Lower leg skin (tissue), 4 donors: Measurements from ENCODE around the gene TENM4. TPM values are rescaled to one million over a fixed set of nuclear protein-coding genes. Genes with fewer than 3 reads are reported as not detected.

Experiments
- DNase-seq, 2 donors: peaks; one replicate each; pipeline ENCODE4 v3.0.0-alpha.2; 2019; ENCODE audit warnings: low spot score in 2 of 2
- H3K4me3 ChIP-seq: fragments of 200-600 bp; sonication (generic); 2 replicates; pipeline ENCODE4 v1.5.1; 2017; ENCODE audit warnings: mild to moderate bottlenecking, low read depth; ENCODE audit not compliant: poor library complexity, severe bottlenecking
- POLR2A ChIP-seq, 2 donors: fragments of 450-650 bp; IDR thresholded peaks; one replicate each; pipeline ENCODE4 v1.6.1; 2016 to 2017; ENCODE audit warnings: antibody characterized with exemption in 2 of 2, mild to moderate bottlenecking in 1 of 2, moderate library complexity in 1 of 2
- WGBS, 2 donors: methylation state at CpG; one replicate each; pipeline ENCODE4 v1.1.5; 2018; 5-methylcytosine and 5-hydroxymethylcytosine counted together
- intact Hi-C: fragments of 100-400 bp; cut with DNase I; formaldehyde crosslinking; loops from one replicate; pipeline ENCODE4 v1.15.0; 2023; ENCODE audit warnings: low total_unique reads
- total RNA-seq, 4 donors: library from RNA; depleted of rRNA; stranded (reverse); fragments of >200 nt; gene quantifications; one replicate each; pipeline ENCODE4 v1.1.0, GENCODE V29; 2016
- TF ChIP-seq, protein P1 (sequence below), 3 donors: fragments of 450-650 bp; IDR thresholded peaks; one replicate each; pipeline ENCODE4 v1.5.1; 2016; ENCODE audit warnings: antibody characterized with exemption in 3 of 3, mild to moderate bottlenecking in 3 of 3, moderate library complexity in 2 of 3

TENM4 gene
- total RNA-seq, 4 donors from 2014 or later = 34.4 to 41.1 (median 36.6) TPM

DNA sequence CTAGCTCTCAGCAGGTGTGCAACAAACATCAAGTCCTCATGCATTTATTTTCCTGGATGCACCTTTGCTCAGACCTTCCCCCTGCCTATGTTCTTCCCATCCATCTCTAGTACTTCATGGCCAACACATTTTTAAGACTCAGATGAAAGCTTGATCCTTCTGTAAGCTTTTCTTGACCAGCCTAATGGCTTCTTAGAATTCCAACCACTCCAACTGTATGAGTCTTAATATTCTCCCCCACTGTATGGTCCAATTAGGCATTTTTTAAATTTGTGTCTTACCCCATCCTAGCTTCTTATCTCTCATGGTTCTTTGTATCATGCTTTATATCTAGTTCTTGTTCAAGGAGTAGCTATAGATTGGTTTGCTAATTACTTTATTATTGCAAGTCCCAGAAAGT, 44.8 kb downstream of the TENM4 start:
- DNase-seq = no peak
- H3K4me3 ChIP-seq = no peak overlapping the region
- intact Hi-C loops = no loop called here
- TF ChIP-seq, protein P1, sequence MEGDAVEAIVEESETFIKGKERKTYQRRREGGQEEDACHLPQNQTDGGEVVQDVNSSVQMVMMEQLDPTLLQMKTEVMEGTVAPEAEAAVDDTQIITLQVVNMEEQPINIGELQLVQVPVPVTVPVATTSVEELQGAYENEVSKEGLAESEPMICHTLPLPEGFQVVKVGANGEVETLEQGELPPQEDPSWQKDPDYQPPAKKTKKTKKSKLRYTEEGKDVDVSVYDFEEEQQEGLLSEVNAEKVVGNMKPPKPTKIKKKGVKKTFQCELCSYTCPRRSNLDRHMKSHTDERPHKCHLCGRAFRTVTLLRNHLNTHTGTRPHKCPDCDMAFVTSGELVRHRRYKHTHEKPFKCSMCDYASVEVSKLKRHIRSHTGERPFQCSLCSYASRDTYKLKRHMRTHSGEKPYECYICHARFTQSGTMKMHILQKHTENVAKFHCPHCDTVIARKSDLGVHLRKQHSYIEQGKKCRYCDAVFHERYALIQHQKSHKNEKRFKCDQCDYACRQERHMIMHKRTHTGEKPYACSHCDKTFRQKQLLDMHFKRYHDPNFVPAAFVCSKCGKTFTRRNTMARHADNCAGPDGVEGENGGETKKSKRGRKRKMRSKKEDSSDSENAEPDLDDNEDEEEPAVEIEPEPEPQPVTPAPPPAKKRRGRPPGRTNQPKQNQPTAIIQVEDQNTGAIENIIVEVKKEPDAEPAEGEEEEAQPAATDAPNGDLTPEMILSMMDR (IDR thresholded peaks at IDR 0.05) = no peak
- TF ChIP-seq POLR2A (IDR thresholded peaks at IDR 0.05) = no peak

DNA sequence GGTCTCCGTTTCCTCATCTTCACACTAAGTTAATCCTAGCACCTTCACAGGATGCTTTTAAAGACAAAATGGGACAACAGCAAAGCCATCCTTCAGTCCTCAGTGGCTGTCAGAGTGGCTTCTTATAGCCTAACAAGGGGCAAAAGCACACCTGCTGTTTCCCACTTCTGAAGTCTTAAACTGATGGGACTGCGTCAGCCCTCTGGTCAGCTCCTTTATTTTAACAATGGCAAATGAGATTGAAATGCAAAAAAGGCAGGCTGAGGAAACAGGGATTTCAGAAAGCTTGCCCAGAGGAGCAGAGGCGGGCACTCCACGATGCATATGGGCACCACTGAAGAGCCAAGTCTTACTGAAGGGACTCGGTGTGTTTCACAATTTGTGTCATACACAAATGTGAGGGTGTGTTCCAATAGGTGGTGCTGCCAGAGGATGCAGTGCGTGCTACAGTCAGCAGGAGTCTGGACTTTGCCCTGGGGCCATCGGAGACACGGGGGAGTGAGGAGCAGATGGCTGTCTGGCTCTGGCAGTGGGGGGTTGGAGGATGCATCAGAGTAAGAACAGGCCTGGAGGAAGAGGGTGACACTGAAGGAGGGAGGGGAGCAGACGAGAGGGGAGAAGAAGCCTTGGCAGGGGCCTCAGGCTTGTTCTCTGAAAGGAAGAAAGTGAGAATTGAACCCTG, 47.3 kb downstream of the TENM4 start:
- intact Hi-C loops = no loop called here
- no peak overlapping the region for H3K4me3 ChIP-seq
- TF ChIP-seq, protein P1 (IDR thresholded peaks at IDR 0.05) = no peak
- TF ChIP-seq POLR2A (IDR thresholded peaks at IDR 0.05) = no peak
- WGBS, 2 donors = 53 to 57% methylated on average over 9 of the region's 9 CpGs
- no peak for DNase-seq

DNA sequence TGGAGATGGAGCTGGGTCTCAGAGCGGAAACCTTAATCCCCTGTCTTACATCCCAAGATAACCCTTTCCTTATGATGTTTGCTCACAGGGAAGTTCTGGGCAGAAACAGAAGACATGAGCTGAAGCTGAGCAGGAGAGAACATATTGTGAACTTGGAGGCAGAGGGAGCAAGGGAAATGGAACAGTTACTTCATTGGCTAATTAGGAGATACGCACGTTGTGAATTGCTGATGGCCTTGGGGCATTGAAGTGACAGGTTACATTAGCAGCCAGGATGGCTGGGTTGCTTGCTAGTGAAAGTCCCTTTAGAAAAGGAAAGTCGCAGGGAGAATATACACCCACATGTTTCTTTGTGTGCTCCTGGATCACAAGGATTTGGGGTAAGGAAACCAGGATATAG, 48.7 kb downstream of the TENM4 start:
- 24 to 43% methylated on average over 4 of the region's 4 CpGs for WGBS, 2 donors
- TF ChIP-seq, protein P1 (IDR thresholded peaks at IDR 0.05) = no peak
- no peak for TF ChIP-seq POLR2A (IDR thresholded peaks at IDR 0.05)
- DNase-seq = no peak
- H3K4me3 ChIP-seq = no peak overlapping the region
- intact Hi-C loops = no loop called here

DNA sequence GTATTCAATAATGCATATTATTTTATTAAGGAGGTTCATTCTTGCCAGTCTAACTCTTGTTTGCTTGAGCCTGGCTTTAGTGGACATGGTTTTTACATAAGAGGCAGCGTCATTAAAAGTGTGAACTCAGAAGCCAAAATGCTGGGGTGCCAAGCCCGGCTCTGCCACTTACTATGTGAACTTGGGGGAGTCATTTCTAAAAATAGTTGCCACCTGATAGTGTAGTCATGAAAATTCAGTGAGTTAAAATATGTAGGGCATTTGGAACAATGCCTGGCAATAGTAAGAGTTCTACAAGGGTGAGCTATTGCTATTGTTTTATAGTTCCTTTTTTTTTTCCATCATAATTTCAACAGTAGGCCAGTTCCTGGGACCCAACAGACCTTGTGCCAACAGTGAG, 49.9 kb downstream of the TENM4 start:
- WGBS, 2 donors = 42 to 68% methylated on average over 2 of the region's 2 CpGs
- H3K4me3 ChIP-seq = no peak overlapping the region
- TF ChIP-seq, protein P1 (IDR thresholded peaks at IDR 0.05) = no peak
- no peak for TF ChIP-seq POLR2A (IDR thresholded peaks at IDR 0.05)
- no peak for DNase-seq
- intact Hi-C loops = no loop called here

DNA sequence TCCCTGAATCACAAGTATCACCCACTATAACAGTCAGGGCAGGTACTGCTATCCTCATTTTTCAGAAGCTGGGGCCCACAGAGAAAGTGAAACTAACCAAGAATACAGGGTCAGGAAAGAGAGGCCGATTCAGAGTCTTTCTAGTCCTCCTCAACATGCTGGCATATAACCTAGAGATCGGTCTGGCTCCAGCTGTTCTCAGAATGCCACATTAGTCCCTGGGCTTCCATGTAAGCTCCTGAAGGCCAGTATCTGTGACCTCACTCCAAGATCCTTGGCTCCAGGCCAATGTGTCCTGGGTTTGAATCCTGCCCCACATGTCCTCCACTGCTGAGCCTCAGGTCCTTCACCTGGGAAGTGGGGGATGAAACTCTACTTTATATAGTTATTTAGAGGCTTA, 50.4 kb downstream of the TENM4 start:
- no peak for DNase-seq
- TF ChIP-seq POLR2A (IDR thresholded peaks at IDR 0.05) = no peak
- TF ChIP-seq, protein P1 (IDR thresholded peaks at IDR 0.05) = no peak
- no peak overlapping the region for H3K4me3 ChIP-seq
- intact Hi-C loops = no loop called here
- WGBS, 2 donors = 94 to 97% methylated on average over 2 of the region's 2 CpGs

DNA sequence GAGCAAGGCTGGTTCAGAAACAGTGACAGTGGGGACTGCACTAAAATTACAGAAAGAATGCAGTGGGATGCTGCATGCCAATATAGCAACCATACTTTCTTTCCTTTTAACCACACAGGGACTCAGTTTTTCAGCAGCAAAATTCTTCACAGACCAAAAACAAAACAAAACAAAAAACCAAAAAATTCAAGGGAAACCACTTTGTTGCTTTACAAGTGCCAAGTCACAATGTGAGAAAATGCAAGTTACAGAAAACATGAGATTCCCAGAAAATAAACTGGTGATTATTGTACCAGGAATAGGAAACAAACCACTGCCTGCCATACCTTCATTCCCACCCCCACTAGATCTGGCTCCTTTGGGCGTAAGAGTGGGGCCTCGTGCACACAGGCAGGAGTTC, 52.6 kb downstream of the TENM4 start:
- H3K4me3 ChIP-seq = no peak overlapping the region
- DNase-seq = no peak
- 83 to 85% methylated on average over 2 of the region's 2 CpGs for WGBS, 2 donors
- intact Hi-C loops = no loop called here
- no peak for TF ChIP-seq POLR2A (IDR thresholded peaks at IDR 0.05)
- TF ChIP-seq, protein P1 (IDR thresholded peaks at IDR 0.05) = no peak
